A673 (cell line): ENCODE results near the gene SGCG. TPM values are rescaled to one million over a fixed set of nuclear protein-coding genes. Genes with fewer than 3 reads are reported as not detected.

ENCODE experiments used
- BruUV-seq: library from RNA; stranded (reverse); fragments of 400-500 nt; replicated peaks from 2 replicates; lab custom pipeline; 2021; lab: Mats Ljungman, UMichigan
- CTCF ChIA-PET: fragments of 300-600 bp; sonication (Branson Sonifier 250); formaldehyde crosslinking; loops from one replicate; lab custom pipeline; 2022; ENCODE audit warnings: antibody characterized with exemption; lab: Charles Lee
- POLR2A ChIA-PET: fragments of 300-600 bp; sonication (Branson Sonifier 250); formaldehyde crosslinking; loops from one replicate; lab custom pipeline; 2022; ENCODE audit warnings: antibody characterized with exemption; ENCODE audit not compliant: low non-redundant PET; lab: Charles Lee
- DNase-seq: peaks from one replicate; pipeline ENCODE4 v3.0.0-alpha.2; 2015; ENCODE audit warnings: low spot score
- H3K27ac ChIP-seq: fragments of 200-600 bp; sonication (generic); 2 replicates; pipeline ENCODE4 v1.5.1; 2016; ENCODE audit warnings: mixed run types, low read depth, mild to moderate bottlenecking, mixed read lengths, antibody characterized with exemption, low read length; ENCODE audit not compliant: poor library complexity, severe bottlenecking
- H3K27me3 ChIP-seq: fragments of 200-600 bp; sonication (generic); replicated peaks from 2 replicates; pipeline ENCODE4 v1.6.1; 2017; ENCODE audit warnings: mixed run types, low read depth, mild to moderate bottlenecking, mixed read lengths, antibody characterized with exemption, low read length; ENCODE audit not compliant: insufficient read depth, poor library complexity
- H3K36me3 ChIP-seq: fragments of 200-600 bp; sonication (generic); 2 replicates; pipeline ENCODE4 v1.6.1; 2016; ENCODE audit warnings: mixed run types, mild to moderate bottlenecking, mixed read lengths, antibody characterized with exemption, low read length; ENCODE audit not compliant: insufficient read depth, poor library complexity, severe bottlenecking
- H3K4me1 ChIP-seq: fragments of 200-600 bp; sonication (generic); 2 replicates; pipeline ENCODE4 v1.6.1; 2017; ENCODE audit warnings: mixed run types, mild to moderate bottlenecking, mixed read lengths, antibody characterized with exemption, low read length; ENCODE audit not compliant: insufficient read depth, poor library complexity, severe bottlenecking
- H3K4me3 ChIP-seq: fragments of 200-600 bp; sonication (generic); 2 replicates; pipeline ENCODE4 v1.5.1; 2016; ENCODE audit warnings: low read depth, mixed run types, mild to moderate bottlenecking, mixed read lengths, low read length; ENCODE audit not compliant: poor library complexity, severe bottlenecking
- H3K9me3 ChIP-seq: fragments of 200-600 bp; sonication (generic); 2 replicates; pipeline ENCODE4 v1.6.1; 2016; ENCODE audit warnings: mixed run types, low read depth, mild to moderate bottlenecking, mixed read lengths, antibody characterized with exemption, low read length; ENCODE audit not compliant: poor library complexity, severe bottlenecking
- CTCF ChIP-seq: fragments of 300-800, 200-600 bp; sonication (generic); conservative IDR thresholded peaks from 2 replicates; pipeline ENCODE4 v1.5.1; 2017; ENCODE audit warnings: low read depth, mild to moderate bottlenecking, antibody characterized with exemption, low read length, moderate library complexity, mixed read lengths
- EZH2 ChIP-seq: fragments of 200-600 bp; sonication (generic); IDR thresholded peaks from 2 replicates; pipeline ENCODE4 v1.6.1; 2017; ENCODE audit warnings: borderline replicate concordance, low read depth, mild to moderate bottlenecking, mixed read lengths, antibody characterized with exemption, low read length; ENCODE audit not compliant: poor library complexity, severe bottlenecking
- intact Hi-C: fragments of 100-400 bp; cut with micrococcal nuclease; formaldehyde crosslinking; loops from one replicate; pipeline ENCODE4 v1.10.0; 2022; ENCODE audit not compliant: unreplicated experiment
- total RNA-seq: library from RNA; stranded (reverse); gene quantifications from 2 replicates; pipeline ENCODE4 v1.2.3, GENCODE V29; 2021

The SGCG gene
- total RNA-seq, 1 experiment from 2014 or later = 0.88 TPM

- no peaks in the 10 kb centered on the region for H3K9me3 ChIP-seq
- ChIA-PET CTCF (no interaction called here), POLR2A (no interaction called here)
- no peaks in the 10 kb centered on the region for H3K27me3 ChIP-seq
- DNase-seq = no peak
- H3K4me1 ChIP-seq = no peaks in the 10 kb centered on the region
- no TSS peak for BruUV-seq
- no peak overlapping the region for H3K27ac ChIP-seq
- no peak for TF ChIP-seq EZH2
- no peak overlapping the region for H3K4me3 ChIP-seq
- H3K36me3 ChIP-seq = no peaks in the 10 kb centered on the region
- intact Hi-C loops = loop anchor here (2.0 kb wide), 1 partner anchor 517 kb away; no protein-coding TSS in a partner anchor
These were observed 139.1 kb downstream of the SGCG start for GRCh38 chr13:23319883-23320224.

- CTCF ChIA-PET = interaction anchor here (0.7 kb wide), 1 partner anchor 908 kb away, joined by 3 read pairs; no protein-coding TSS in a partner anchor
- POLR2A ChIA-PET = no interaction called here
These were observed 140.3 kb downstream of the SGCG start for GRCh38 chr13:23320926-23321534.

GRCh38 chr13:23321535-23322241, 140.9 kb downstream of the SGCG start:
- POLR2A ChIA-PET = no interaction called here
- DNase-seq = no peak
- no peaks in the 10 kb centered on the region for H3K36me3 ChIP-seq
- no TSS peak for BruUV-seq
- TF ChIP-seq CTCF = no peak
- no peaks in the 10 kb centered on the region for H3K27me3 ChIP-seq
- H3K4me1 ChIP-seq = no peaks in the 10 kb centered on the region
- CTCF ChIA-PET = no interaction called here
- H3K4me3 ChIP-seq = no peak overlapping the region
- intact Hi-C loops = no loop called here
- no peak overlapping the region for H3K27ac ChIP-seq
- no peaks in the 10 kb centered on the region for H3K9me3 ChIP-seq

More at GRCh38 chr13:23320926-23321534, 140.3 kb downstream of the SGCG start:
- no peak for TF ChIP-seq EZH2
- no peak for TF ChIP-seq CTCF
- H3K36me3 ChIP-seq = no peaks in the 10 kb centered on the region
- no TSS peak for BruUV-seq
- no peak for DNase-seq
- H3K27me3 ChIP-seq = no peaks in the 10 kb centered on the region
- no peak overlapping the region for H3K27ac ChIP-seq
- intact Hi-C loops = no loop called here
- no peak overlapping the region for H3K4me3 ChIP-seq
- no peaks in the 10 kb centered on the region for H3K9me3 ChIP-seq
- no peaks in the 10 kb centered on the region for H3K4me1 ChIP-seq
